ENCODE measurements around the gene EFHD2.
"Not testable (repeated sequence)": the region's sequence is repeated elsewhere in the genome, so short reads cannot be mapped to it uniquely, and the experiment has no call there.

The EFHD2 gene

GRCh38 chr1:15433471-15433870 lies 23.8 kb downstream of the EFHD2 start:
- DNase-seq = no peak

GRCh38 chr1:15434739-15435138 lies 25.1 kb downstream of the EFHD2 start:
- DNase-seq = not testable (repeated sequence)

- DNase-seq = no peak
Observed at GRCh38 chr1:15435239-15436077, 25.8 kb downstream of the EFHD2 start.

GRCh38 chr1:15436881-15437442 lies 27.3 kb downstream of the EFHD2 start:
- no peak for DNase-seq

- DNase-seq = no peak
Observed at GRCh38 chr1:15439325-15439724, 29.6 kb downstream of the EFHD2 start.

GRCh38 chr1:15440357-15440756 lies 30.7 kb downstream of the EFHD2 start:
- no peak for DNase-seq

- no peak for DNase-seq
Observed at GRCh38 chr1:15441247-15441646, 31.6 kb downstream of the EFHD2 start.

GRCh38 chr1:15442119-15442518 lies 32.4 kb downstream of the EFHD2 start:
- no peak for DNase-seq

GRCh38 chr1:15442759-15443158 lies 33.1 kb downstream of the EFHD2 start:
- DNase-seq = no peak

GRCh38 chr1:15443281-15443680 lies 33.6 kb downstream of the EFHD2 start:
- no peak for DNase-seq

GRCh38 chr1:15444468-15445389 lies 35.0 kb downstream of the EFHD2 start:
- DNase-seq = no peak

GRCh38 chr1:15445390-15446122 lies 35.9 kb downstream of the EFHD2 start:
- DNase-seq = no peak

GRCh38 chr1:15446212-15446611 lies 36.5 kb downstream of the EFHD2 start:
- no peak for DNase-seq

- no peak for DNase-seq
Observed at GRCh38 chr1:15448877-15449462, 39.3 kb downstream of the EFHD2 start.

GRCh38 chr1:15449567-15449966 lies 39.9 kb downstream of the EFHD2 start:
- DNase-seq = no peak

GRCh38 chr1:15451014-15451722 lies 41.5 kb downstream of the EFHD2 start:
- DNase-seq = no peak

- no peak for DNase-seq
Observed at GRCh38 chr1:15452216-15452615, 42.5 kb downstream of the EFHD2 start.

- DNase-seq = no peak
Observed at GRCh38 chr1:15452866-15453571, 43.3 kb downstream of the EFHD2 start.

- no peak for DNase-seq
Observed at GRCh38 chr1:15453734-15454133, 44.0 kb downstream of the EFHD2 start.

GRCh38 chr1:15454256-15454655 lies 44.6 kb downstream of the EFHD2 start:
- no peak for DNase-seq

GRCh38 chr1:15455522-15455921 lies 45.8 kb downstream of the EFHD2 start:
- no peak for DNase-seq
